Thyroid gland (tissue), 4 donors: ENCODE data around the gene PDXK. TPM values are rescaled to one million over a fixed set of nuclear protein-coding genes. Genes with fewer than 3 reads are reported as not detected.
A peak's percentile ranks its signal among the peaks of the same experiment; 100 is the strongest.

Experiments
- DNase-seq, 2 donors: peaks; one replicate each; pipeline ENCODE4 v3.0.0-alpha.2; 2019
- H3K27ac ChIP-seq, 3 donors: fragments of 200-600 bp; sonication (generic); 1 replicate in 2 of 3; 2 replicates in 1 of 3; pipeline ENCODE4 v1.5.1; 2016 to 2019; ENCODE audit warnings: mild to moderate bottlenecking in 1 of 3, moderate library complexity in 1 of 3
- H3K27me3 ChIP-seq: fragments of 200-600 bp; sonication (generic); one replicate; pipeline ENCODE4 v1.5.1; 2019
- H3K36me3 ChIP-seq, 2 donors: fragments of 200-600 bp; sonication (generic); one replicate each; pipeline ENCODE4 v1.5.1; 2016 to 2019
- H3K4me1 ChIP-seq, 2 donors: fragments of 200-600 bp; sonication (generic); one replicate each; pipeline ENCODE4 v1.5.1; 2017 to 2019
- H3K4me3 ChIP-seq, 3 donors: fragments of 200-600 bp; sonication (generic); replicated peaks in 1 of 3; 1 replicate in 2 of 3; 2 replicates in 1 of 3; pipeline ENCODE4 v1.5.1; 2016; ENCODE audit warnings: mild to moderate bottlenecking in 1 of 3
- H3K9me3 ChIP-seq: fragments of 200-600 bp; sonication (generic); one replicate; pipeline ENCODE4 v1.5.1; 2017
- POLR2A ChIP-seq, 2 donors: fragments of 450-650 bp; IDR thresholded peaks; one replicate each; pipeline ENCODE4 v1.6.1; 2017; ENCODE audit warnings: antibody characterized with exemption in 2 of 2, mild to moderate bottlenecking in 2 of 2, moderate library complexity in 1 of 2
- WGBS, 2 donors: methylation state at CpG; one replicate each; pipeline ENCODE4 v1.1.5; 2017; 5-methylcytosine and 5-hydroxymethylcytosine counted together
- intact Hi-C: fragments of 100-400 bp; cut with DNase I; formaldehyde crosslinking; loops from one replicate; pipeline ENCODE4 v1.15.1; 2023
- total RNA-seq, 4 donors: library from RNA; depleted of rRNA; stranded (reverse); fragments of >200 nt; gene quantifications; one replicate each; pipeline ENCODE4 v1.2.3, GENCODE V29; 2016
- TF ChIP-seq, protein P1 (sequence below), 6 experiments: fragments of 200-600 bp in 3 of 6; fragments of 450-650 bp in 3 of 6; sonication (generic) in 3 of 6; IDR thresholded peaks; one replicate each; pipeline ENCODE4 v1.5.1; 2016 to 2019; ENCODE audit warnings: antibody characterized with exemption in 6 of 6, mild to moderate bottlenecking in 2 of 6, inconsistent platforms in 1 of 6, moderate library complexity in 1 of 6

PDXK gene
- total RNA-seq, 4 donors from 2014 or later = 70.6 to 95.5 (median 92.4) TPM

- no peak for TF ChIP-seq POLR2A (IDR thresholded peaks at IDR 0.05)
- no peaks in the 10 kb centered on the region for H3K9me3 ChIP-seq
- no peak overlapping the region for H3K27ac ChIP-seq
- WGBS, 2 donors = 95 to 96% methylated on average over 34 to 36 of the region's 37 CpGs
- no peak for DNase-seq
- peaks cover 0 to 5% of the 10 kb centered on the region in 2 donors for H3K4me1 ChIP-seq
- H3K4me3 ChIP-seq = no peak overlapping the region
- peaks cover 43 to 54% of the 10 kb centered on the region in 2 donors for H3K36me3 ChIP-seq
- intact Hi-C loops = no loop called here
- no peaks in the 10 kb centered on the region for H3K27me3 ChIP-seq
Observed at GRCh38 chr21:43755820-43756594, 37.1 kb downstream of the PDXK start.

DNA sequence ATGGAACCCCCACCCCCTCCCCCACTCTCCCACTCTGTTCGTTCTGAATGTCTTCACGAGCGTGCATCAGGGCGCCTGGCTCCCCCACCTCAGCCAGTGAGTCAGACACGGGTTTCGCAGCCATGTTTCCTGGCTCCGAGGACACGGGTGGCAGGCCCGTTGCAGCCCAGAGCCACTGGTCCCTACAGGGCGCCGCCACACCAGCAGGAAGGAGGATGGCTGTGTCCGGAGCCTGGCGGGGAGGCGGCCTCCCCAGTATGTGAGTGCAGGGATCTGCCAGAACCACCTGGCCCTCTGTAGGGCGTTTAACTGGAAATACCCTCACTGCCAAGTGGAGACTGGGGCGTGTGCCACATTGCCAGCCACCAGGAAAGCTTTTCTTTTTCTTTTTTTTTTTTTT, 38.7 kb downstream of the PDXK start:
- peaks cover 0 to 5% of the 10 kb centered on the region in 2 donors for H3K4me1 ChIP-seq
- no peak overlapping the region for H3K4me3 ChIP-seq
- TF ChIP-seq POLR2A (IDR thresholded peaks at IDR 0.05) = no peak
- TF ChIP-seq, protein P1, sequence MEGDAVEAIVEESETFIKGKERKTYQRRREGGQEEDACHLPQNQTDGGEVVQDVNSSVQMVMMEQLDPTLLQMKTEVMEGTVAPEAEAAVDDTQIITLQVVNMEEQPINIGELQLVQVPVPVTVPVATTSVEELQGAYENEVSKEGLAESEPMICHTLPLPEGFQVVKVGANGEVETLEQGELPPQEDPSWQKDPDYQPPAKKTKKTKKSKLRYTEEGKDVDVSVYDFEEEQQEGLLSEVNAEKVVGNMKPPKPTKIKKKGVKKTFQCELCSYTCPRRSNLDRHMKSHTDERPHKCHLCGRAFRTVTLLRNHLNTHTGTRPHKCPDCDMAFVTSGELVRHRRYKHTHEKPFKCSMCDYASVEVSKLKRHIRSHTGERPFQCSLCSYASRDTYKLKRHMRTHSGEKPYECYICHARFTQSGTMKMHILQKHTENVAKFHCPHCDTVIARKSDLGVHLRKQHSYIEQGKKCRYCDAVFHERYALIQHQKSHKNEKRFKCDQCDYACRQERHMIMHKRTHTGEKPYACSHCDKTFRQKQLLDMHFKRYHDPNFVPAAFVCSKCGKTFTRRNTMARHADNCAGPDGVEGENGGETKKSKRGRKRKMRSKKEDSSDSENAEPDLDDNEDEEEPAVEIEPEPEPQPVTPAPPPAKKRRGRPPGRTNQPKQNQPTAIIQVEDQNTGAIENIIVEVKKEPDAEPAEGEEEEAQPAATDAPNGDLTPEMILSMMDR (IDR thresholded peaks at IDR 0.05) = no peak
- peaks cover 40 to 47% of the 10 kb centered on the region in 2 donors for H3K36me3 ChIP-seq
- no peaks in the 10 kb centered on the region for H3K27me3 ChIP-seq
- WGBS, 2 donors = 77 to 95% methylated on average over 13 to 16 of the region's 16 CpGs
- intact Hi-C loops = no loop called here
- DNase-seq = no peak
- no peaks in the 10 kb centered on the region for H3K9me3 ChIP-seq
- peak overlapping the region in 1 of 3 donors; percentile 36 for H3K27ac ChIP-seq

DNA sequence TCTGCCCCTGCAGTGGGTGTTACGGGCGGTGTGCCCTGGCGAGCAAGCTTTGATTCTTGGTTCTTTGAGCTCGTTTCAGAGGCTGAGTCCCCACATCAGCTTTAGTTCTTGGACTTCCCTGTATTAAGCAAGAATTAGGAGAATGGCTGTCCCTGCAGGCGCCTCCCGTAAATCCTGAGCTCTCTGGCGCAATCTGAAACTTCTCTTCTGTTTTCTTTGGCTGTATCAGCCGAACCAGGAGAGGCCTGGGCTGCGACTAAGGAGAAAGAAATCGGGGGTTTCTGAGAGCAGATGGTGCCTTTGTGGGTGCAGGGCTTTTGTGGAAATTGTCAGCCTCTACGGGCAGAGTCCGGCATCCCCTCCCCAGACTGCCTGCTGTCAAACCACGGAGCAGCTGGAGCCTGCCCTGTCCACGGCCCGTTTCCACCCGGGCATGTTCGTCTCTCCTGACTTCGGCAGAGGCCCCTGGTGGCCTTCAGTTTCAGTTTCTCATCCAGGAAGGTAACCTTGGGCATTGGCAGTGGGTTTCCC, 39.2 kb downstream of the PDXK start:
- 72 to 84% methylated on average over 18 of the region's 18 CpGs for WGBS, 2 donors
- H3K27me3 ChIP-seq = no peaks in the 10 kb centered on the region
- DNase-seq = no peak
- H3K36me3 ChIP-seq = peaks cover 35 to 43% of the 10 kb centered on the region in 2 donors
- no peak for TF ChIP-seq POLR2A (IDR thresholded peaks at IDR 0.05)
- TF ChIP-seq, protein P1 (IDR thresholded peaks at IDR 0.05) = no peak
- peaks cover 0 to 5% of the 10 kb centered on the region in 2 donors for H3K4me1 ChIP-seq
- H3K9me3 ChIP-seq = no peaks in the 10 kb centered on the region
- no peak overlapping the region for H3K4me3 ChIP-seq
- peak overlapping the region in 1 of 3 donors; percentile 36 for H3K27ac ChIP-seq
- intact Hi-C loops = no loop called here

DNA sequence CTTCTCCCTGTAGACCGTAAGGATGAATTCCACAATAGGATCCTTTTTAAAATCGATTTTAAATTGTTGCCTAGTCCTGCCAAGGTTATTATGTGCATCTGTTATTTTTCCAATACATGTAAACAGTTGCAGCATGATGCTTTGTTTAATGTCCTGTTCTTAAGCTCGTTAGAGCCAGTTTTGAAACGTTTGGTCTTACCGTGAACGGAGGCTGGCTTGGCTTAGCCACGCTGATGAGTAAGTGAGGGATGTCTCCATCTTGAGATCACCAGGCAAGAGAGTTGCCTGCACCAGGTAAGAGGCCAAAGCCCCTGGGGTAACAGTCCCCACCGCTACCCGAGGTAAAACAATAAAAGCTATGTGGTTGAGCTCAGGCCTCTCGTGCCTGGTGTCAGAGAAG, 39.9 kb downstream of the PDXK start:
- WGBS, 2 donors = 89% methylated on average over 10 of the region's 10 CpGs
- H3K36me3 ChIP-seq = peaks cover 29 to 37% of the 10 kb centered on the region in 2 donors
- no peak overlapping the region for H3K27ac ChIP-seq
- DNase-seq = no peak
- no peaks in the 10 kb centered on the region for H3K9me3 ChIP-seq
- no peaks in the 10 kb centered on the region for H3K27me3 ChIP-seq
- TF ChIP-seq POLR2A (IDR thresholded peaks at IDR 0.05) = no peak
- peaks cover 0 to 5% of the 10 kb centered on the region in 2 donors for H3K4me1 ChIP-seq
- H3K4me3 ChIP-seq = no peak overlapping the region
- intact Hi-C loops = no loop called here

GRCh38 chr21:43759651-43760050, 40.7 kb downstream of the PDXK start:
- Histone ChIP-seq H3K27me3 (no peaks in the 10 kb centered on the region), H3K9me3 (no peaks in the 10 kb centered on the region), H3K4me3 (no peak overlapping the region), H3K27ac (no peak overlapping the region), H3K36me3 (peaks cover 24 to 30% of the 10 kb centered on the region in 2 donors), H3K4me1 (peaks cover 0 to 5% of the 10 kb centered on the region in 2 donors)
- 95 to 96% methylated on average over 14 to 19 of the region's 19 CpGs for WGBS, 2 donors
- no peak for TF ChIP-seq POLR2A (IDR thresholded peaks at IDR 0.05)
- TF ChIP-seq, protein P1 (IDR thresholded peaks at IDR 0.05) = no peak
- intact Hi-C loops = no loop called here
- no peak for DNase-seq

DNA sequence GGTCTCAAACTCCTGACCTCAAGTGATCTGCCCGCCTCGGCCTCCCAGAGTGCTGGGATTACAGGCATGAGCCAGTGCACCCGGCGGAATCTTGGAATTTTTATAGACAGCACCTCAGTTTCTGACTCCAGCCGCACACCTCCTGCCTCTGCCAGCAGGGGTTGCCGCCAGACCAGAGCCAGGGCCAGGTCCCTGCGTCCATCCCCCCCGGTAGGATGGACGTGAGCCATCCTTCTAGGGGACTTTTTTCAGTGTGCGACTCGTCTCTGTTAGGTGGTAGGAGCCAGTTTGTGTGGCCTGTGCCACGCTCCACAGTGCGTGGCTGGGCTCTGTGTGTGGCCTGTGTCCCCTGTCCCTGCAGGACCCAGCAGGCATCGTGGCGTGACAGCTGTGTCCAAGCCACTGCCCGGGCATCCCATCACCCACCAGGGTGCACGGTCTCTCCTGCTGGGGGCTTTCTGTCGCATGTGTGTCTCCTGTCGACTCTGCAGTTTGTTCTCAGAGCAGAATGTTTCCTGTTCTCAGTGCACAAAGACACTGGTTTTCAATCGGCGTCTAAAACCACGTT, 41.5 kb downstream of the PDXK start:
- Histone ChIP-seq H3K4me3 (no peak overlapping the region), H3K36me3 (peaks cover 20 to 27% of the 10 kb centered on the region in 2 donors), H3K27ac (no peak overlapping the region), H3K27me3 (no peaks in the 10 kb centered on the region), H3K9me3 (no peaks in the 10 kb centered on the region), H3K4me1 (peaks cover 0 to 5% of the 10 kb centered on the region in 2 donors)
- intact Hi-C loops = no loop called here
- WGBS, 2 donors = 92 to 94% methylated on average over 15 to 22 of the region's 22 CpGs
- DNase-seq = no peak
- TF ChIP-seq, protein P1 (IDR thresholded peaks at IDR 0.05) = no peak
- TF ChIP-seq POLR2A (IDR thresholded peaks at IDR 0.05) = no peak
